Femur (tissue), 1 donor: ENCODE measurements around the gene SPATA31D3.
"Not testable (repeated sequence)": the region's sequence is repeated elsewhere in the genome, so short reads cannot be mapped to it uniquely, and the experiment has no call there.

Experiments used
- DNase-seq: peaks from one replicate; pipeline ENCODE4 v3.0.0-alpha.2; 2017

SPATA31D3 gene

DNA sequence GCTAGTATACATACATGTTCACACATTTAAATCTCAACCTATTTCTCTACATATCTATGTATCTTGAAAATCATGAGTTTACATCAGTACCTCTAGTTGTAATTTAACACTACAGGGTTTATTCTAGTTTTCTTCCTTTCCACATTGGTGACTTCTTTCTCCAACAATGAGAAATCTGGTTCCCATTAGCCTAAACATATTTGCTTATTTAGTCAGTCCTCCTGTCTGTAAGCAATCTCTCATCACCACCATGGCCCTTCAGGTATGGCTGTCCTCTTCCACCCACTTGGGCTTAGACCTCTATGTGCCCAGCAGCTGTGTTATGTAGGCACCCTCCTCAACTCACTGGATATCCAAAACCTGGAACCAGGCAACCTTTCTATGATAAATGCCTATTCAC lies 37.3 kb downstream of the SPATA31D3 start:
- DNase-seq: no peak

DNA sequence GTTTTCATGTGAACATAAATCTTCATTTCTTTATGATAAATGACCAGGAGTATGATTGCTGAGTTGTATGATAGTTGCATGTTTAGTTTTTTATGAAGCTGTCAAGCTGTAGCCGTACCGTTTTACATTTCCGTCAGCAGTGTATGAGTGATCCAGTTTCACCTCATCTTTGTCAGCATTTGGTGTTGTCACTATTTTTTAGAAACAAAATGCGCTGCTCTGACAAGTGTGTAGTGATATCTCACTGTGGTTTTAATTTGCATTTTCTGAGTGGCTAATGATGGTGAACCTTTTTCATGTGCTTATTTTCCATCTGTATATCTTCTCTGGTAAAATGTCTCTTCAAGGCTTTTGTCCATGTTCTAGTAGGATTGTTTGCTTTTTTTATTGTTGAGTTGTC lies 38.6 kb downstream of the SPATA31D3 start:
- DNase-seq: no peak

DNA sequence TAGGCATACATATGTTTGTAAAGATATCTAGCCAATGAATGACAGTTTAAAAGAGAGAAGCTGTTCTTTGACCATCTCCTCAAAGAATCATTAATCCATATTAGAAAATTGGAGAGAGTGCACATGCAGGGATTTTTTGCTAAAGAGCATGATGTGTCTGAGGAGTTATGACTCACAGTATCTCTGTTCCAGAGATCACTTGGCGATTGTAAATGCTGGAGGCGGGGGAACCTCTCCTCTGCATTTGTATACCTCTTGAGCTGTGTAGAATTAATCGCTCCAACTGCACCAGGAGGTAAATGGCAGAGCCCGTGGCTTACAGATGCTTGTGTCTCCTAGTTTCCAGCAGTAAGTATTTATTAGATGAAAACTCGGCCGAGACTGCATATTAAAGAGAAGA lies 41.6 kb downstream of the SPATA31D3 start:
- no peak for DNase-seq

DNA sequence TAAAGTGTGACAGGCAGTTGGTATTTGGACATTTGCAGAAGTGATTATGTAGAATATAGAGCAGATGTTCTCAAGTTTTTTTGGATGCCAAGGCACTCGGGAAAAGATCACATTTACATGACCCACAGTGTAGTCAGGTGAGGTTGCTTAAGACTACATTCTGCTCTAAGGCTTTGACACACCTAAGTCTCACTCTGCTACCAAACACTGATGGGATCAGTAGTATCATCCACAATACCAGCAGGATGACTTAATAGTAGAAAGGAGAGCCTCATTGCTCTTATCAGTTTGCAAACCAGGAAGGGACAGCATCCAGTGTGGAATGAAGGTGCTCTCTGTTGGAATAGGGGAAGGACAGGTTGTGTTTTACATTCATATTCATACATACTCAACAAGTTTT lies 42.8 kb downstream of the SPATA31D3 start:
- no peak for DNase-seq

DNA sequence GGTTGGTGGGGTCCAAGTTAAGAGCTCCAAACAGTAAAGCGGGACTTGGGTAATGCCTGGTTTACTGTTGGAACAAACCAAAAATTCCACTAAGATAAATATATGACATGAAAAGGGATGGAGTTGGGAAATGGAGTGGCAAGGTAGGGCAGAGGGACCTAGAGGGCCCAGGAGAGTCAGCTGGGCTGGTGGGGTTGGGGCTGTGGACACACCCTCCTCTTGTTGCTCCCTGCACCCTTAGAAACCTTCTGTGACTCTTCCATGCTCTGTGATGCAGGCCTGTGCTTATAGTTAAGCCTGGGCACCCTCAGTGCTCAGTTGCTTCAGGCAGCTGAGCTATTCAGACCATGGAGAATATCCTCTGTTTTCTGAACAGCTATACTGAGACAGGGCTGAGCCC lies 45.2 kb downstream of the SPATA31D3 start, which contains the start of gene SPATA31D1:
SPATA31D1 (plus strand) TSS at position 301 of the 400 bp plus-strand sequence; CDS start at position 348, 47 bp downstream.
- not testable (repeated sequence) for DNase-seq

DNA sequence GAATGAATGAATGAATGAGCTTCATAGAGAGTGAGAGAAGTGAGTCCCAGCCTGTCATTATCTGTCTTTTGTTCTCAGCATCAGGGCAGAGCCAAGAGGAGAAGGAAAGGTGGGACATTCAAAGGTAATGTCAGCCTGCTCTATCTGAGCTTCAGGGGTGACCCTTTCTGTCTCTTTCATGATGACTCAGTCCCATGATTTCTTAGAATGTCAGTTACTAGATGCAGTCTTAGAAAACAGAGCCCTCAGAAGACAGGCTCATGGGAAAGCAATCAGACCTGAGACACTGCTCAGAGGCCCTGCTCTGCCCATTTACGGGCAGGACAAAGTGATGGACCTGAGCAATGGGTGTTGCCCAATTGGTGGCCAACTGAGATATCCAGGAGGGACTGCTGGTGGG lies 46.4 kb downstream of the SPATA31D3 start:
- DNase-seq: no peak

DNA sequence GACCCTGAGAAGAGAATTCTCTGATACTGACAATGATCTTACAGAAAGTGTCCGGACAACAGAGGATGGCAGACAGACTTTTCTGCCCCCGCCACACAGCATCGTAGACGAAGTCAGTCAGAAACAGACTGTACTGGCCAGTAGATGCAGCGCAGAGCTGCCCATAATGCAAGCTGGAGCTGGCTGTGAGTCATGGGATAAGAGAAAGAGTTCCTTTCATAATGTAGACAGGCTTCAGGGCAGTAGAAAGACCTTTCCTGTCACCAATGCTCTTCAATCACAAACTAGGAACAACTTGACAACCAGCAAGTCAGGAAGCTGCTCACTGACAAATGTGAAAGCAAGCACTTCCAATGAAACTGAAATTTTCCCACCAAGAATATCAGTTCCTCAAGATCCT lies 50.4 kb downstream of the SPATA31D3 start:
- no peak for DNase-seq
